ENCODE measurements around the gene SPACA9.

DNA sequence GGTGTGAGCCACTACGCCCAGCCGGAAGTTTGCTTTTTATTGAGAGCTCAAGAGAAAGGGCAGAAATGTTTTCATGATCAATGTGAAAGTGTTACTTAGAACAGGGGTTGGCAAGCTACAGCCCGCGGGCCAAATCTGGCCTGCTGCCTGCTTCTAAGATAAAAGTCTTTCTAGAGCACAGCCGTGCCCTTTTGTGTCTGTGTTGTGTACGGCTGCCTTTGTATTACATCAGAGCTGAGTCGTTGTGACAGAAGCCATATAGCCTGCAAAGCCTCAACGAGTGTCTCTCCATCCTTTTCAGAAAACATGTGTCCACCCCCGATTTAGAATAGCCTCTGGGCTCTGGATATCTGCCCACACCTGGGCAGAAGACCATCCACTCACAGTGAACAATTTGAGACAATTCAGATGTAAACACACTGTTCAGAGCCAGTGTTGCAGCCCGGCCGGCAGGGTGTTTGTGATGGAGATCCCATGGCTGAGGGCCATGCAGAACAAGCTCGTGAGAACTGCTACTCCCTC, 29.5 kb upstream of the SPACA9 start:
- TF ChIP-seq GATA2 (IDR thresholded peaks at IDR 0.05; ENCODE audit: low read depth, low read length) (peak; percentile 83), GATA3 (IDR thresholded peaks at IDR 0.05; ENCODE audit: low read depth, low read length) (no peak)
